MM.1S (cell line): ENCODE results near the gene SDCCAG8.

Experiments
- CTCF ChIP-seq: fragments of 300-600 bp; sonication (generic); IDR thresholded peaks from 2 replicates; pipeline ENCODE4 v1.5.1; 2016; ENCODE audit warnings: antibody characterized with exemption, low read length, mixed read lengths
- EZH2 ChIP-seq: fragments of 300-600 bp; sonication (generic); optimal IDR thresholded peaks from 2 replicates; pipeline ENCODE3; 2017; ENCODE audit warnings: low read depth, mild to moderate bottlenecking, antibody characterized with exemption, low read length, mixed read lengths

GRCh38 chr1:243477731-243478290 lies 222.0 kb downstream of the SDCCAG8 start:
- no peak for TF ChIP-seq CTCF
- no peak for TF ChIP-seq EZH2
